ENCODE data around the gene CLRN3. TPM values are rescaled to one million over a fixed set of nuclear protein-coding genes. Genes with fewer than 3 reads are reported as not detected.

Gene CLRN3
- total and polyA plus RNA-seq, 3 donors from 2014 or later = 0.55 TPM; not detected in 2

DNA sequence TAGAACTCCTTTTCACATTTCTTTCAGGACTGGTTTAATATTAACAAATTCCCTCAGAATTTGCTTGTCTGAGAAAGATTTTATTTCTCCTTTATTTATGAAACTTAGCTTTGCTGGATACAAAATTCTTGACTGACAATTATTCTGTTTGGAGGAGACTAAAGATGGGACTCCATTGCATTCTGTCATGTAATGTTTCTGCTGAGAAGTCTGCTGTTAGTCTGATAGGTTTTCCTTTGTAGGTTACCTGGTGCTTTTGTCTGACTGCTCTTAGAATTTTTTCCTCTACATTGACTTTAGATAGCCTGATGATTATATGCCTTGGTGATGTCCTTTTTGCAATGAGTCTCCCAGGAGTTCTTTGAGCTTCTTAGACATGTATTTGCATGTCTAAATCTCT is 23.4 kb downstream of the CLRN3 start:
- Histone ChIP-seq H3K36me3 (ENCODE audit: low read depth, missing control alignments) (no peaks in the 10 kb centered on the region), H3K9me3 (no peaks in the 10 kb centered on the region), H3K4me3 (no peak overlapping the region), H3K4me1 (peaks cover 13% of the 10 kb centered on the region), H3K27ac (no peak overlapping the region), H3K27me3 (no peaks in the 10 kb centered on the region)
- intact Hi-C loops (cut with DNase I; ENCODE audit: low total_unique reads) = no loop called here
- no peak for DNase-seq
- TF ChIP-seq, protein P1, sequence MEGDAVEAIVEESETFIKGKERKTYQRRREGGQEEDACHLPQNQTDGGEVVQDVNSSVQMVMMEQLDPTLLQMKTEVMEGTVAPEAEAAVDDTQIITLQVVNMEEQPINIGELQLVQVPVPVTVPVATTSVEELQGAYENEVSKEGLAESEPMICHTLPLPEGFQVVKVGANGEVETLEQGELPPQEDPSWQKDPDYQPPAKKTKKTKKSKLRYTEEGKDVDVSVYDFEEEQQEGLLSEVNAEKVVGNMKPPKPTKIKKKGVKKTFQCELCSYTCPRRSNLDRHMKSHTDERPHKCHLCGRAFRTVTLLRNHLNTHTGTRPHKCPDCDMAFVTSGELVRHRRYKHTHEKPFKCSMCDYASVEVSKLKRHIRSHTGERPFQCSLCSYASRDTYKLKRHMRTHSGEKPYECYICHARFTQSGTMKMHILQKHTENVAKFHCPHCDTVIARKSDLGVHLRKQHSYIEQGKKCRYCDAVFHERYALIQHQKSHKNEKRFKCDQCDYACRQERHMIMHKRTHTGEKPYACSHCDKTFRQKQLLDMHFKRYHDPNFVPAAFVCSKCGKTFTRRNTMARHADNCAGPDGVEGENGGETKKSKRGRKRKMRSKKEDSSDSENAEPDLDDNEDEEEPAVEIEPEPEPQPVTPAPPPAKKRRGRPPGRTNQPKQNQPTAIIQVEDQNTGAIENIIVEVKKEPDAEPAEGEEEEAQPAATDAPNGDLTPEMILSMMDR (IDR thresholded peaks at IDR 0.05) = no peak
- no peak for TF ChIP-seq POLR2A (IDR thresholded peaks at IDR 0.05)

DNA sequence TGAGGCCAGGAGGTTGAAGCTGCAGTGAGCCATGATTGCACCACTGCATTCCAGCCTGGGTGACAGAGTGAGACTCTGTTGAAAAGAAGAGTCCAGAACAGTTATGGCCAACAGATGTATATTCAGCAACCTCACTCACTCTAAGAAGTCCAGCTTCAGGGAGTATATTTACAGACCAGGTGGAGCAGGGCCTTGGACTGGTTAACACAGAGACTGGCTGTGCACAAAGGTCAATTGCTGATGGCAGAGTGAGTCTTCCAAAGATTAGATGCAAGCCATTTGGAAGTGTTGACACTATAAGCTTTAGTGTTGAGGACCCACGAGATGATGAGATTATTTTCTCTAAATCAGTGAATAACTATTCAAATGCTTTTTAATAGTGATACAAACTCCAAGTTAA is 24.9 kb downstream of the CLRN3 start:
- no peaks in the 10 kb centered on the region for H3K9me3 ChIP-seq
- H3K36me3 ChIP-seq (ENCODE audit: low read depth, missing control alignments) = no peaks in the 10 kb centered on the region
- no peak for DNase-seq
- no peak for TF ChIP-seq POLR2A (IDR thresholded peaks at IDR 0.05)
- TF ChIP-seq, protein P1 (IDR thresholded peaks at IDR 0.05) = no peak
- H3K27me3 ChIP-seq = no peaks in the 10 kb centered on the region
- intact Hi-C loops (cut with DNase I; ENCODE audit: low total_unique reads) = no loop called here
- peaks cover 13% of the 10 kb centered on the region for H3K4me1 ChIP-seq
- H3K4me3 ChIP-seq = no peak overlapping the region
- WGBS, 2 donors = 84 to 88% methylated on average over 1 of the region's 1 CpG
- no peak overlapping the region for H3K27ac ChIP-seq

DNA sequence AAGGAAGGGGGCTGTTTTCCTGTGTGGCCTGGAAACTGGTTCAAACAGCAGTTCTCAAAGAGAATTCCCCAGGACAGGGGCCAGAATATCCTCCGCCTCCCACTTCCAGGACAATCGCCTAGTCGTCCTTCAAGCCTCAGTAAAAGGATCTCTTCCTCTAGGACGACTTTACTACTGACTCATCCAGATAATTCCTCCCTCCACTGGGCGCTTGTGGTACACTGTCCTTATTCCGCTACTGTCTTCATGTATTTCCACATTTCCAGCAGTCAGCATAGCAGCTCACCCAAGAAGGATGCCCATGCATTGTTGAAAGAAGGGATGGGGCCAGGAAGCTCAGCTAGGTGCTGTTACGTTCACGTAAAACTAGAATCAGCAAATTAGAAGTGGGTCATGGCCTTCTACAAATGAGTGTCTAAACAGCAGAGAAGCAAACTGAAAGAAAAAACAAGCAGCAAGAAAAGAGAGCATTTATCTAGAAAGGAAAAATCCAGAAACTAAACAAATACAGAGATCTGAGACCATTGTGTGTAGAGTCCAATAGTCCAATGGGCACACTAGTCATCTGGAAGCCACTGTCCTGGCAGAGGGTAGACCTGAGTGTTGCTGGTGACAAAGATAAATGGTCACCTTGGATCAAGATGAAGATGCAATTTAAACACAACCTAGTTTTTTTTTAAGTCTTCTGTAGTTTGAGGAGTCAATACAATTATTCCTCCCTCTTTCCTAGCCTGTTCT is 26.3 kb downstream of the CLRN3 start:
- Histone ChIP-seq H3K27ac (no peak overlapping the region), H3K27me3 (no peaks in the 10 kb centered on the region), H3K36me3 (ENCODE audit: low read depth, missing control alignments) (no peaks in the 10 kb centered on the region), H3K4me3 (no peak overlapping the region), H3K9me3 (no peaks in the 10 kb centered on the region), H3K4me1 (peaks cover 1% of the 10 kb centered on the region)
- no peak for DNase-seq
- TF ChIP-seq POLR2A (IDR thresholded peaks at IDR 0.05) = no peak
- TF ChIP-seq, protein P1 (IDR thresholded peaks at IDR 0.05) = no peak
- WGBS, 2 donors = 75 to 83% methylated on average over 8 of the region's 8 CpGs
- intact Hi-C loops (cut with DNase I; ENCODE audit: low total_unique reads) = no loop called here

DNA sequence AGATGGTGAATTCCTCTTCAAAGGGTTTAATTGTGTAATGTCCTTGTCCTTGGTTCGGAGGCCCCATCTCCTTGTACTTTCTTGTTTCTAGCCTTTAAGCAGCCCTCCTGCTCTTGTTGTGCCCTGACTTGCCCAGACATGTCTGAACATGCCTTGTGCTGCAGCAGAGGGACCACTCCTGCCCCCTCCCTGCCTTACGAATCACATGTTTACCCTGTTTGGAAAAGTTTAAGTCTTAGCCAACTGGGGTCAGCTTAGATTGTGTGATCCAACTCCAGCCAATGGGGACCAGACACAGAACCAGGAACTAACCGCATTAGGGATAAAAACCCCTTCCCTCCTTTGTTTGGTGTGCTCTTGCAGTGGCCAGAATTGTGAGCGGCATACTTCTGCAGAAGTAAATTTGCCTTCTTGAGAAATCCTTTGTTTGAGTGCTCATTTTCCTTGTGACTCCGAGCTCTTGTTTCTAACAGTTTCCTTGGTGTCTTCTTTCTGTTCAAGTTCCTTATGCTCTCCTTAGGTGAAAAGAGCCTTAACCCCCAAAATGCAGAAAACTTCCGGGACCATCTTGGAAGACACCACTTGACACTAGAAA is 29.4 kb downstream of the CLRN3 start:
- TF ChIP-seq, protein P1 (IDR thresholded peaks at IDR 0.05) = no peak
- no peak for TF ChIP-seq POLR2A (IDR thresholded peaks at IDR 0.05)
- Histone ChIP-seq H3K27me3 (no peaks in the 10 kb centered on the region), H3K4me3 (no peak overlapping the region), H3K36me3 (ENCODE audit: low read depth, missing control alignments) (no peaks in the 10 kb centered on the region), H3K4me1 (no peaks in the 10 kb centered on the region), H3K9me3 (no peaks in the 10 kb centered on the region), H3K27ac (no peak overlapping the region)
- intact Hi-C loops (cut with DNase I; ENCODE audit: low total_unique reads) = no loop called here
- DNase-seq = no peak
- 89 to 95% methylated on average over 6 of the region's 6 CpGs for whole genome bisulfite sequencing, 2 donors

DNA sequence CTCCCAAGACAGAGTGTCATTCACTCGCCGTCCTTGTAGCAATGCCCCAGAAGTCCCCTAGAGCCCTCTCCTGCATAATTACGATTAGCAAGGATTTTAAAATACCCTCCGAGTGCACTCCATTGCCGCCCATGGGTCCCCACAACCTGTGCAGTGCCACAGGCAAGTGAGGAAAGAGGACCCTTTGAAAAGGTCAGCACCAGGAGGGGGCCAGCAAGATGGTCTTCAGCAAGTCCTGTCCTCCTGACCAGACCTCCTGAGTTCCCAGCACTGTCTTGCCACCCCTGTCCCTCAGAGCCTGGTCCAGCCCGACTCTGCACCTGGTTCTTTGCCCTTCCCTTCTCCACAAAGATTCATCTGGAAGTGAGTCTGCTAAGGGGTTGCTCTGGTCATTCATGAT is 32.1 kb downstream of the CLRN3 start:
- intact Hi-C loops (cut with DNase I; ENCODE audit: low total_unique reads) = no loop called here
- H3K9me3 ChIP-seq = no peaks in the 10 kb centered on the region
- WGBS, 2 donors = 97 to 98% methylated on average over 6 of the region's 6 CpGs
- DNase-seq = no peak
- H3K27me3 ChIP-seq = no peaks in the 10 kb centered on the region
- H3K4me3 ChIP-seq = no peak overlapping the region
- H3K36me3 ChIP-seq (ENCODE audit: low read depth, missing control alignments) = no peaks in the 10 kb centered on the region
- no peak overlapping the region for H3K27ac ChIP-seq
- TF ChIP-seq POLR2A (IDR thresholded peaks at IDR 0.05) = no peak
- TF ChIP-seq, protein P1 (IDR thresholded peaks at IDR 0.05) = no peak
- H3K4me1 ChIP-seq = no peaks in the 10 kb centered on the region
